GM18861 (cell line): ENCODE data around the gene TSPAN17.
"Not testable (repeated sequence)": the region's sequence is repeated elsewhere in the genome, so short reads cannot be mapped to it uniquely, and the experiment has no call there.

Experiments
- ATAC-seq: cut with Tn5 transposase; IDR thresholded peaks from one replicate; pipeline ENCODE4 v1.9.1; 2021; ENCODE audit not compliant: unreplicated experiment

The TSPAN17 gene

DNA sequence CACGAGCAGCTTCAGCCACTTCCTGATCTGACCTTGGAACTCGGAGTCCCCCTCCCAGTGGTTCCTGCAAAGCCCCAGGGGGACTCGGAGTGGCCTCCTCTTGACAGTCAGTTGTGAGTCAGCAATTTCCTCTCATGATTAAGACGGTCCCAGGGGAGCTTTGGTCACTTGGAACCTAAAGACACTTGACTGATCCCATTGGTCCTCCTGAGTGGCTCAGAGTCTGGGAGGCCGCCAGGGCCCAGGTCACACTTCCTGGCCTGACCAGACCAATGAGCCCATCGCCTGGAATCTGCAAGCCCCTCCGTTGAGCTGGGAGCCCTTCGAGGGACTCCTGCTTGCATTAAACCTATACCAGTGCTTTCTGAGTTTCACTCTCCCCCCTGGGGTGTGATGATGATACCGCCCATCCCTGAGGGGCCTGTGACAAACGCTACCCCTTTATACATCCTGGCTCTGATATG is 29.1 kb downstream of the TSPAN17 start:
- ATAC-seq: peak; percentile 83

DNA sequence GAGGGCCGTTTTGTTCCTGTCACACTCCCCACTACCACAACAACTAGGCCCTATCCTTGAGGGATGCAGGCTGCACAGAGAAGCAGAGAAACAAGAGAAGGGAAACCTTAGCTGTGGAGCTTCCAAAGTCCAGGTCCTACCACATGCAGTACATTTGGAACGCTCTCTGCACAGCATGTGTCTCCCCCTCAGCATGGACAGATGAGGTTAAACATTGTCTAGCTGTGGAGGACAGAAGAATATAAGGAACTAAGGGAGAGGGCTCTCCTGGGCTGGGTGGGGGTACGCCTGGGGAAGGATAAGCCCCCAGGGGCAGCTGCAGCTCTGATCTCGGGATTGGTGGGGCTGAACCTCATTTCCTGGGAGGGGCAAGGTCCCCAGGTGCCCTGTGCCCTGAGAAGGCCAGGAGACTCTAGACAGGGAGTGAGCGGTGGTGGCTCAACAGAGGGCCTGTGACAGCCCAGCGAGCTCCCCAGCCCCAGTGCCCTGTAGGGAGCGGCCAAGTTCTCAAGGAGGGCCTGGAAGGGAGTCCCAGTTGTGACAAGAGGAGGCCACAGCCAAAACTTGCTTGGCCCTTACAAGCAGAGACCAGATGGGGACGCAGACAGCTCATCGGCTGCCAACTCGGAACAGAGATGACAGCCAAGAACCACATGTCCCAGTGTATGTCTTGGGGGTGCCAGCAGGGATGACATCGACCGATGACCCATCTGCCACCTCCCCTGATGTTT is 30.1 kb downstream of the TSPAN17 start:
- ATAC-seq: no peak

DNA sequence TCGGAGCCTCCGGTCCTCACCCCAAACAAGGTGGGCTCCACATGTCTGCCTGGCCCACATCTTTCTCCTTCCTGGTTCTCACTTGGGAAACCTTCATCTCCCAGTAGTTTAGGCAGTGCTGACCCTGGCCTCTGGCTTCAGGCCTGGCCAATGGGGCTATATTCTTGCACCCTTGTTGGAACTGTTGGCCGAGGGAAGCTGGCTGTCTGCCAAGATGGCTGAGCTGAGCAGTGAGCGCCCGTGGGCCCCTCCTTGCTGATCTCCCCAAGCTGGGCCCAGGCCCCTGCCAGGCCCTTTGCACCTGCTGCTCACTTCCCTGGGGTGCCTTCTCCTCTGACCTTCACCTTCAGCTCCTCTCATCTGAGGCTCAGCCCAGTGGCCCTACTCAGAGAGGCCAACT is 31.3 kb downstream of the TSPAN17 start:
- no peak for ATAC-seq

DNA sequence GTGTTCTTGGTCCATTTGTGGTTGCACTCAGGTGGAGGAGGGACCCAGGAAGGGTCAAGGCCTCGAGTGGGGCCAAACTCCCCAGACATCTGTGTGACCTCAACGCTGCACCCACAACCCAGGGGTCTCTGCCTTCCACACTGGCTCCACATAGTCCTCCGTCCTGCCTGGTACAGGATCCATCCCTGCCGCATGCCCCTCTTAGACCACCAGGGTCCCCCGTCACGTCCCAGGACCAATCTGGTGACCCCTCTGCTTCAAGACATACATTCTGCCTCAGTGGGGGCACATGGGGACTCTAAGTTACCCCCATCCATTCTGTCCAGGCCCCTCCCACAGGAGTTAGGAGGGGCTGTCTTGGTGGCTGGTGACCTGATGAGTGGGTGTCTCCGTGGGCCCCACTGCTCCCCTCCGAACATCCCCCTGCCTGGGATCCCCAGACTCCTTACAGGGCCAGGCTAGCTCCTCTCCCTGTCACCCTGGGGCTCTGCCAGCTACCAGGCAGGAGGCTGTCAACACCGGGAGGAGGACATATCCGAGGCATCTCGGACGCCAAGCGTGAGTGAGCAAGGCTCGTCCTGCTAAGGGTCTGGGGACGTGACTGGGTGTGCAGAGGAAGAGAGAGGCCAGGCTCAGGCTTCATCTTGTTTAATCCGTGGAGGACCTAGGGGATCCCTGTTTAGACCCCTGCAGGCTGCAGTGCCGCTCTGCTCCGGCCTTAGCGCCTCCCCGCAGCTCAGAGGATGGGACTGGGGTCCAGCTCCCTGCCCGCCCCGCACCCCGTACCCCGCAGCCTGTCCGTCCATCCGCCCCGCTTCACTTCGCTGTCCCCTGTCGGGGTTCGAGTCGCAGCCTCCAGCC is 32.3 kb downstream of the TSPAN17 start:
- ATAC-seq: no peak

DNA sequence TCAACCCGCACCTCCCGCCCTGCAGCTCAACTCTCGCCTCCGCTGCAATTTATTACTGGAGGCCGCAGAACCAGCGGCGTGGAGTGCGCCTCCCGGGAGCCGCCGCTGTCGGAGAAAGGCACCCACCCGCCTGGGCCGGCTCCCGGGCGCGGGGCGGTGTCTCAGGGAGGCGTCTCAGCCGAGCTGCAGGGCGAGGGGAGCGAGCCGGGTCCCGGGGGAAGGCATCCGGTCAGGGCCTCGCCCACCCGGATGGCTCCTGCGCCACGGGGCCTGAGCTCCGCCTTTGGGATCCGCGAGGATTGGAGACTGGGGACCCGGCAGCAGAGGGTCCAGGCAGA is 32.9 kb downstream of the TSPAN17 start:
- ATAC-seq: no peak

DNA sequence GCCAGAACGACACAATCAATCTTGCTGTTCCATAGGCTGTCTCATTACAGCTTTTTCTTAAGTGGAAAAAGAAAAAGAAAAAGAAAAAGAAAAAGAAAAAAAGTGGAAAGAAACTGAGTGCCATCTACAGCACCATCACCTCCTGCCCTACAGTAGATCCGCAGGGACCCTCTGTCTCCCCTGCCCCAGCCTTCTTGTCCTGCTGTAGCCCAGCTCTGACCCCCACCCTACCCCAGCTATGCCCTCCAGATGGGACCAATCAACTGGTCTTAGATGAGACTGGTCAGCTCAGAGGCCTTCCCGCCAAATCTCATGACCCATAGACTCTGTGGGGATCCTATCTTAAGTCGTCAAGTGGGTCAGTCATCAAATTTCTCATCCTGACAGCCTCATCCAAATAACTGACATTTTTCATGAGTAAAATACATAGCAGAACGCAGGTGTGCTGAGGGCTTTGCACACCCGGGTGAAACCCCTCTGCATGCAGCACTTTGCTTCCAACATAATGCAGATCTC is 34.8 kb downstream of the TSPAN17 start:
- ATAC-seq: no peak

DNA sequence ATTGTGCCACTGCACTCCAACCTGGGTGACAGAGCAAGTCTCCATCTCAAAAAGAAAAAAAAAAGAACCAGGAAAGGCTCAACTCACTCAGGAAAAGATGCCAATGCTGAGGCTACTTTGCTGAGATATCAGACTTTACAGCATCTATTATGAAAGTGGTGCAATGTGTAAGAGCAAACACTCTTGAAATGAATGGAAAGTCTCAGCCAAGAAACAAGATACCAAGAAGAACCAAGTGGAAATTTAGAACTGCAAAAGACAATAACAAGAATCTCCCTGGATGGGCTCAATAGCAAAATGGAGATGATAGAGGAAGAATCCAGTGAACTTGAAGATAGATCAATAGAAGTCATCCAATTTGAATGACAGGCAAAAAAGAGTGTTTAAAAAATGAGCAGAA is 37.7 kb downstream of the TSPAN17 start:
- ATAC-seq: no peak

DNA sequence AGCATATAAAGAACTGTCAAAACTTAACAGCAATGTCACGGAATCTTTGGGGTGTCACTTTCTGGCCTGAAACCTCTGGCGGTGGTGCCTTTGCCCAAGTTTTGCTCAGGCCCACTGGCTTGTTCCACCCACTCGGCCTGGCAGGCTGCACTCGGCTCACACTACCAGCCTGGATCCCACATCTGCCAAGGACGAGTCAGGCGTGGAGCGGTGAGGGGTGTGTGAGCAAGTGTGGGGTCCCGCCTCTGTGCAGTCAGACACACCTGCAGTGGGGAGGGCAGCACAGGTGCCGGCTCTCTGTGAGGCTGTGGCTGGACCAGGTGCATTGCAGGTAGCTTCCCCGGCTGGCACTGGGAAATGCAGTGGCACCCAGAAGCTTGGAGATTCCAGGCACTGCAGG is 40.0 kb downstream of the TSPAN17 start:
- ATAC-seq: no peak

DNA sequence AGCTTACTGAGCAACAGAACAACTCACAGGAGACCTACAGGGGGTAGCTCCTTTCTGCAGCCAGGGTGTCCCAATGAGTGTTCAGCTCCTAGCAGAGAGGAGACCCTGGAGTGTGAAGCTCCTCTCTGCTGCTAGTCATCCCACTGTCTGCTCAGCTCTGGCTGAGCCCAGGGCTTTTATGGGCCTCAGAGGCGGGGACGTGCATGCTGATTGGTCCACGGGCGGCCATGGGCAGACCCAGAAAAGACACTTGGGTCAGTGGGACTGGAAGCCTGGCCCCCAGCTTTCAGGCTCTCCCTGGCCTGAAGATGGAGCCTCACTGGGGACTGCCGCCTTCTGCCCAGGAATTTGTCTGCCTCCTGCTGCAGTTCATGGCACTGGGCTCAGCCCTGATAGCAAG is 40.6 kb downstream of the TSPAN17 start:
- no peak for ATAC-seq

DNA sequence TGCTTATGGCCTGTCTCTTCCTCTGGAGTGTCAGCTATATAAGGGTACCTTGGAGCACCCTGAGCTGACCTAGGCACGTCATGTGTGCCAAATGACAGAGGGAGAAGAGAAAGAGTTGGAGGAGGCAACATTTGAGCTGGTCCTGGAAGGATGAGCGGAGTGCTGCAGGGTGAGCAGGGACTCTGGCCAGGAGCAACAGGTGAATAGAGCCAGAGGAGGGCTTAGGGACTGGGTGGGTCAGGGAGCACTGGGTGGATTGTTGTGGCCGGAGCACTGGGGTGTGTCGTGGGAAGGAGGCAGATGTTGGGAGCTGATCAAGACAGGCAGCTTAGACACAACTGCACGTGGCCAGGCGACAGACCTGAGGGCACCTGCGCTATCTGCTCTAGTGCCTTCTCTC is 43.6 kb downstream of the TSPAN17 start:
- ATAC-seq: no peak

DNA sequence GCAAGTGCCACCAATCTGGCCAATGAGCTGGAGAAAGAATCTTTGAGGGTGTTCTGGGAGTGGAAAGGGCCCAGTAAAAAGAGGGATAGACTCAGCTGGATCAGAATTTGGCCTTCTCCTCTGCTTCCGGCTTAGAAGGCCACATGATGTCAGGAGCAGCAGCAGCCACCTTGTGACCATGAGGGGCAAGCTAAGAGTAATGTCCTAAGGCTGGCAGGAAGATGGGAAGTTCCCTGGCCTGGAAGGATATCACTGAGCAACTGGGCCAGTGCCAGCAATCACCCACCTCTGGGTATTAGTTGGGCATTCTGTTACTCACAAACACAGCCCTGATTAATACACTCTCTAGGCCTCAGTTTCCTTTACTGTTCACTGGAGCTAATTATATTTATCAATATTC is 44.2 kb downstream of the TSPAN17 start:
- ATAC-seq: no peak

DNA sequence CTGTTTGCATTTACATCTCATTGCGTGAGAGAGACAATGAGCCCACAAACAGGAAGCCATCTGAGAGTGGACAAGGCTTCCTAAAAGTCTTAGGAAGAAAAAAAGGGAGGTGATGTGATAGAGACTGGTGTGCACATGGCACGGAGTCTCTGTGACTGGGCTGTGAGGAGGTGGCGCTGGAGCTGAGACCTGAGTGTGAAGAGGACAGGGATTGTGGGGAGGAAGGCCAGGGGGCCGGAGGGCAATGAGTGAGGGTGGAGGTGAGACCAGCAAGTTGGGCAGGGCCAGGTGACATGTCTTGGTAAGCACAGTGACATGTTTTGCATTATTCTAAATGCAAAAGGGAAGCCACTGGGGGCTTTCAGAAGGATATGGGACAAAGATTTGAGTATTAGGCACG is 45.0 kb downstream of the TSPAN17 start:
- ATAC-seq: no peak

DNA sequence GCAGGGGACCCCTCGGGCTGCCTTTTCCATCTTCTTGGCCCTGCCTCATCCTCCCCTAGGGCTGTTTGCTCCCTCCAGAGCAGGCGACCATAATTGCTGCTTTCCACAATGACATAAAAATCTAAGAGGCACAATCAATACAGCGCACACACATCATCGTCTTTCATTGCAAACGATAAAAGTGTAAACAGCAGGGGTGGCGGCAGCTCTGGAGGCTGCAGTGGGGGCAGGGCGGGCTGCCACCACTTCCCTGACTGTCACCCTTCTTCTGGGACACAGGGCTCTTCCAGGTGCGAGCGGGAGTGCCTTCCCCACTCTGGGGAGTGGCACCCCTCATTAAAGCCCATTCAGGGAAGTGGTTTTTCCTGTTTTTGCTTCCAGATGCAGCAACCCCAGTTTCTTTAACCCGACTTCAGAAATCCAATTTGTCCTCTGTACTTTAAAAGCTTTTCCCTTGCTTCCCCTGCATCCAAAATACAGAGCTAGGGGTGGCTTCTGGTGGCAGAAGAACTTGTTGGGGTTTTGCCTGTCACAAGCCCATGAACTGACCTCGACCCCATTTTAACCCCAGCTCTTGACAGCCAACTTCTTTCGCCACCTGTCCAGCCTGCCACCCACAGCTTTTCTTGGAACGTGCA is 45.7 kb downstream of the TSPAN17 start:
- ATAC-seq: no peak

DNA sequence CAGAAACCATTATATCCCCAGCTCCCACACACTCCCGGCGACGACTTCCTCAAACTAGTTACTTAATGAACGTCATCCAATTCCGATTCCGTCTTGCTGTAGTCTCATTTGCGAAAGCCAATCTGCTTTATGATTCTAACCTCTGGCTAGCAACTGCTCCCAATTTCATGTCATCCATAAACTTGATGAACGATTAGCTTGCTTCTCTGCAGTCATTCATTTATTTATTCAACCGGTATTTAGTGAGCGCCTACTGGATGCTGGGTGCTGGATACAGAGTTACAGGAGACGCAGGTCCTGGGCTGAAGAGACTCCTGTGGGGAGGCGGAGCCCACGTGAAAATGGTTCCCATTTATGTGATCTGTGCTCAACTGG is 46.2 kb downstream of the TSPAN17 start:
- no peak for ATAC-seq

DNA sequence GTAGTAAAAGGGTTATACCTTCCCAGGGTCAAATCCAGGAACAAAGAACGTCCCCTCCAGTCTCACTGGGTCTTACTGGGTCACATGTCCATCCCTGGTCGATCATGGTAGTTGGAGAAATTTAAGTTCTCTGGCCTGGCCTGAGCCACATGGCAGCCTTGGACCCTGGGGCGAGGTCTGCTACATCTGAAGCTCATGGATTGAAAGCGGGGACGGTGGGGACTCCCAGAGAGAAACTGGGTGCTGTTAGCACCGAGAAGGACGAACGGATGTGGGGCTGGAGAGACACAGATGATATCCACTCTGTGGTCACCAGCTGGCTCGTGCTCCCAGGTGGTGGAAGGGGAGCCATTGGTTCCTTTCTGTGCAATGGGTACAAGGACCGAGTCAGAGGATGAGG is 46.9 kb downstream of the TSPAN17 start:
- ATAC-seq: no peak

DNA sequence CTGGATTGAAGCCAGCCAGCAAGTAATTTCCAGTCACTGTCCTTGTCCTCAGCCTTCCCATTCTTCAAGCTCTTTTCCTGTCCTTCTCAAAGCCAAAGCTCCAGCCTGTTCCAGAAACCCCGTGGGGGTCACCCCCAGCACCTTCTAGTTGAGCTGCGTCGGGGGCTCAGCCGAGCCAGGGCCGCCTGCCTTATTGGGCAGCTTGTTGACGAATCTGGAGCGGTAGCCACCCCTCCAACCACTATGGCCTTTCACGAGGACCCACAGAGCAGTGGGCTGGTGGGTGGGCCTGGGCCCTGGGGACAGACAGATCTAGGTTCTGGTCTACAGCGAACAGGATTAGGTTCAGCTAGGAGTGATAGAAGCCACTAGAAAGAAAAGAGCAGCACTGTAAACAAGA is 47.3 kb downstream of the TSPAN17 start:
- ATAC-seq: no peak

DNA sequence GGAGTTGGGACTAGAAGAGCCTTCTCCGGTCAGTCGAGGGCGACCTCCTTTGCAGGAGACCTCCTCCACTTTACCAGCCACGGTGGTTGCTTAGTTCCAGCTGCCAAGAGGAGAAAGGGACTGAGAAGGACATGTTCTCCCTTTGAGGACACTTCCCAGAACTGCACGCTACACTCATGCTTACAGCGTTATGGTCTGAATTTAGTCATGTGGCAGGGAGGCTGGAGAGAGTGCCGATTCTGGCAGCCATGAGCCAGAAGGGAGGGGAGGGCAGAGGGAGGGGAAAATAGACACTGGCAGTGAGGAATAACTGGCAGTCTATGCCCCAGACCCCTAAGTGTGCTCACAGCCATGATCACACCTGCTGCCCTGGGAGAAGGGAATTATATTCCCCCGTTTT is 47.8 kb downstream of the TSPAN17 start:
- ATAC-seq: no peak

DNA sequence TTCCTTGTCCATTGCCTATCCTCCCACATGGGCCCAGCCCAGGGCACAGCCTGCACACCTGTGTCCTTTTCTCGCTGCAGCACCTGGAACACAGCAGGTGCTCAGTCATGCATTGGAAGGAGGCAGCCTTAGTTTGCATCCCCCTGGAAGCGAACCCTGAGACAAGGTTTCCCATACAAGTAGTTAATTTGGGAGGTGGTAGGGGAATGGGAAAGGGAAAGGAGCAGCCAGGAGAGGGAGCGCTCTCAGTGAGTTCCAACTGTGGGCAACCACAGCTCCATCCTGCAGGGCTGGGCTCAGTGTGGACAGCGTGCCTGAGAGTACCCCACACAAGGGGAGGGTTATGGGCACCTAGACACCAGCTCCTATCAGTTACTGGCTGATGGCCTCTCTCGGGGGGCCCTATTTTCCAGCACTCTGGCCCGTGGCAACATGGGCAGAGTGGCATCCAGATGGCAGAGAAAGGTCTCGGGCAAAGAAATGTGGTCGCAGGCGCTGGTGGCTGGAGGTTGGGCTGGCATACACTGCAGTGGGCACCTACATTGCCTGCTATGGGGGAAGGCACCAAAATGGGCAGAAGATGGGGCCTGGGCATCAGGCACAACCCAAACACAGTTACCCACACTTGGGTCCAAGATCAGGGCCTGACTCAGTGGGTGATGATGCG is 50.1 kb downstream of the TSPAN17 start:
- no peak for ATAC-seq

DNA sequence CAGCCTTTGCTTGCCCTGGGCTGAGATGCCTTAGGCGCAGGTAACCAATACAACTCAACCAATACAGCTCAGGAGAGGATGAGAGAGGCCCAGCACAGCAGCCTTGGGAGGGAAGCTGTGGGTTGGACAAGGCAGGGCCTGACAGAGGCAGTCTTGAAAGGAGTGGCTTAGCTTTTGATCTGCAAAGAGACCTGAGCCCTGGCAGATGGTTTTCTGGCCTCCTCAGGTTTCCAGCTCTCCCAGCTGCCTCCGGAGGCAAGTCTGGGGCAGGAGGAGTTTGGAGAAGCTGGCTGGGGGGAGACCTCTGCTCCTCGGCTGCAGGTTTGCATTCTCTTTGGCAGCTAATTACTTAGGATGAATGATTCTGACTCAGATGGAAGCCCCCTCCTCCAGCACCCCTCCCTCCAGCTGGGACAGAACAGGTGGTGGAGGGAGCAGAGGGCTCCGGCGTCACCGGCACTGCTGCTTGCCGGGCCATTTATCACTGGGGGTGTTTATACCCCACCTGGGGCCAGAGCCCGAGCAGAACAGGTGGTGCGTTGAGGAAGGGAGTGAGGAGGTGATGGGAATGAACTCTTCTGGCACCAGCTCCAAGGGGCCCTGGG is 50.8 kb downstream of the TSPAN17 start:
- ATAC-seq: no peak

DNA sequence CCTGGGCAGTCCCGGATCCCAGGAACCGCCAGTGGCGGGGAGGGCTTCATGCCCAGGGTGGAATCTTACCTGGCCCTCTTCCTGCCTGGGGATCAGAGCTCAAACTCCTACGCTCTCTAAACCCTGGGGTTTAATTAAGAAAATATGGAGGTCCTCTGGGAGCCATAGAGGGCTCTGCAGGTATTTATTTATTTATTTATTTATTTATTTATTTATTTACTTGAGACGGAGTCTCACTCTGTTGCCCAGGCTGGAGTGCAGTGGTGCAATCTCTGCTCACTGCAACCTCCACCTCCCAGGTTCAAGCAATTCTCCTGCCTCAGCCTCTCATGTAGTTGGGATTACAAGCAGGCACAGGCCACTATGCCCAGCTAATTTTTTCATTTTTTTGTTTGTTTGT is 52.2 kb downstream of the TSPAN17 start:
- not testable (repeated sequence) for ATAC-seq
